HG02840 (cell line): ENCODE measurements around the gene ABTB1.
"Not testable (repeated sequence)": the region's sequence is repeated elsewhere in the genome, so short reads cannot be mapped to it uniquely, and the experiment has no call there.

Experiments
- ATAC-seq: cut with Tn5 transposase; IDR thresholded peaks from one replicate; pipeline ENCODE4 v1.9.1; 2021; ENCODE audit warnings: mild to moderate bottlenecking, moderate library complexity, moderate number of reproducible peaks; ENCODE audit not compliant: unreplicated experiment, low FRiP score

The ABTB1 gene

GRCh38 chr3:127699416-127700300 is 26.9 kb downstream of the ABTB1 start:
- no peak for ATAC-seq

- no peak for ATAC-seq
Observed at GRCh38 chr3:127700406-127700805, 27.7 kb downstream of the ABTB1 start.

DNA sequence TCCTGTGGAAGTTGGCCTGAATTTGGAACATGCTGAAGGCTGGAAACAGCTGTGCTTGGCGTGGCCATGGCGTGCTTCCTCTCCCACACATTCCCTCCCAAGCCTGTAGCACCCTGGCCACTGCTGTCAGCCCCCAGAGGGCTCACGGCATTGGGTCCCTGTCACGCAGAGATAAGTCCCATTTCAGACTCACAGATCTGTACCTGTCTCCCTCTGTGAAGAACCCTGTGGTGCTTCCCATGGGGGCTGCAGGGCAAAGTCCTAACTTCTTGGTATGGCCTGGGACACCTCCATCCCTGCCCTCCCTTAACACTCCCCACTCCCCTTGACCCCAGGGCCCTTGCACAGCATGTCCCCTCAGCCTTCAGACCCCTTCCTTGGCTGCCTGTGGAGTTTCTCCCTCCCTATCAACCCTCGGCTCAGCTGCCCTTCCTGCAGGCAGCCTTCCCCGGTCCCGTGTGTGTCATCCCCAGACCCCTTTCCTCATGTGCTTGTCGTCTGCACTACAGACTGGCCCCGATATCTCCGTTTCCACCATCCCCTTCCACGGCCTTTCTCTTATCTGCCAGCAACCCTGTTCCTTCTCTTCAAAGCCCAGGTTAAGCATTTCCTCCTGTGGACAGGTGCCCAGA is 28.6 kb downstream of the ABTB1 start:
- no peak for ATAC-seq

GRCh38 chr3:127702151-127702578 is 29.4 kb downstream of the ABTB1 start:
- no peak for ATAC-seq

DNA sequence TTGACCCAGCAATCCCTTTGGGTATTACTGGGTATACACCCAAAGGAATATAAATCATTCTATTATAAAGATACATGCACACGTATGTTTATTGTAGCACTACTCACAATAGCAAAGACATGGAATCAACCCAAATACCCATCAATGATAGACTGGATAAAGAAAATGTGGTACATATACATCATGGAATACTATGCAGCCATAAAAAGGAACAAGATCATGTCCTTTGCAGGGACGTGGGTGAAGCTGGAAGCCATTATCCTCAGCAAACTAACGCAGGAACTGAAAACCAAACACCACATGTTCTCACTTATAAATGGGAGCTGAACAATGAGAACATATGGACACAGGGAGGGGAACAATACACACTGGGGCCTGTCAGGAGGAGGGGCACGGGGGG is 32.1 kb downstream of the ABTB1 start:
- not testable (repeated sequence) for ATAC-seq

- no peak for ATAC-seq
Observed at GRCh38 chr3:127706312-127706711, 33.6 kb downstream of the ABTB1 start.

GRCh38 chr3:127706785-127707351 is 34.1 kb downstream of the ABTB1 start:
- ATAC-seq = no peak

DNA sequence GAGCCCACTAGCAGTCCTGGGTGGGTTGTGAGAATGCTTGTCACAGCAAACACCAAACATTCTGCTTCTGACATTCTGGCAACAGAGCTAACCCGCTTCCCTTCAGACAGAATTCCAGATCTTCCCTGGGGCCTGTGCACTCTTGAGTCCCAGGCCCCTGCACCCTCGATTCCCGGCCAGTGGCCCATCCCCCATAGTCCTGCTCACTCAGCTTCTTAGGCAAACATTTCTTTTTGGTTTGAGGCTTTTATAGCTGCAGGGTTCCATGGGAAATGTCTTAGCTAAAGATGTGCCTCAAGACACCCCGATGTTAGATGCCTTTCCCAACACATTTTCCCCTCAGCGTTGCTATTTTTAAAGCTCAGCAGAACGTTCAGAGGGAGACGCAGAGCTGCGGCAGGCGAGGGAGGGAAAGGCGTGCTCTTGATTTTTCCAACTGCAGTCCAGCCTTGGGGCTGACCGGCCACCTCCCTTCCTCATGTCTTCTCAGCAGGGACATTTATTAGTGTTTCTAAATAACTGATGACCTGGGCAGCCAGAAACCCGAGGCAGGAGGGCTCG is 35.2 kb downstream of the ABTB1 start:
- ATAC-seq = no peak

DNA sequence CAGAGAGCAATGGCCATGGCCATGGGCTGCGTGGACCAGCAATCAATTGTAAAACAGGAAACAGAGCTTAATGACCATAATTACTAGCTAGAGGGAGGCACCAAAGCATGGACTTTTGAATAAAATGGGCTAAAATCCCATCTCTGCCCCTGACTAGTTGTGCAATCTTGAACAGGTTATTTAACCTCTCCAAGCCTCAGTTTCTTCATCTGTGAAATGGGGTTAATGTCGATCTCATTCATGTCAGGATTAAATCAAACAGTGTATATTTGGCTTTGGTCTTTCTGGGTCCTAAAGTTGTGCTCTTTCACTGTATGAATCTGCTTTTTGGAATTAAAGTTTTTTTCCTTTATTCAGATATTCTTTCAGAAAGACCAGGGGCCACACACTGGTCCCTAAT is 36.1 kb downstream of the ABTB1 start:
- no peak for ATAC-seq

GRCh38 chr3:127709320-127710060 is 36.7 kb downstream of the ABTB1 start:
- ATAC-seq = no peak

GRCh38 chr3:127710155-127710941 is 37.6 kb downstream of the ABTB1 start:
- ATAC-seq = no peak

GRCh38 chr3:127711021-127711695 is 38.4 kb downstream of the ABTB1 start:
- no peak for ATAC-seq

DNA sequence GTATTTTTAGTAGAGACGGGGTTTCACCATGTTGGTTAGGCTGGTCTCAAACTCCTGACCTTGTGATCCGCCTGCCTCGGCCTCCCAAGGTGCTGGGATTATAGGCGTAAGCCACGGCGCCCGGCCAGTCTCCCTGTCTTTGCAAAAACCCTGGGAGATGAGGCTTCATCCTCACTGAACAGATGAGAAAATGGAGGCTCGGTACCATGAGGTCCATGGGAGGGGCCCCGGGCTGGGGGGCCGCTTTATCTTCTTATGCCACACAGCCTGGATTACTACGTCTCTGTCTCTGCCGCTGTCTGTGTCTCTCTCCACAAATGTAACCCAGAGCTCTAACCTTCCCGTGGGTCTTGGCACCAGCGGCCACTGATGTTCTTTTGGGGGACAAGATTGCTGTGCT is 39.1 kb downstream of the ABTB1 start:
- no peak for ATAC-seq

GRCh38 chr3:127712461-127712860 is 39.7 kb downstream of the ABTB1 start:
- no peak for ATAC-seq

DNA sequence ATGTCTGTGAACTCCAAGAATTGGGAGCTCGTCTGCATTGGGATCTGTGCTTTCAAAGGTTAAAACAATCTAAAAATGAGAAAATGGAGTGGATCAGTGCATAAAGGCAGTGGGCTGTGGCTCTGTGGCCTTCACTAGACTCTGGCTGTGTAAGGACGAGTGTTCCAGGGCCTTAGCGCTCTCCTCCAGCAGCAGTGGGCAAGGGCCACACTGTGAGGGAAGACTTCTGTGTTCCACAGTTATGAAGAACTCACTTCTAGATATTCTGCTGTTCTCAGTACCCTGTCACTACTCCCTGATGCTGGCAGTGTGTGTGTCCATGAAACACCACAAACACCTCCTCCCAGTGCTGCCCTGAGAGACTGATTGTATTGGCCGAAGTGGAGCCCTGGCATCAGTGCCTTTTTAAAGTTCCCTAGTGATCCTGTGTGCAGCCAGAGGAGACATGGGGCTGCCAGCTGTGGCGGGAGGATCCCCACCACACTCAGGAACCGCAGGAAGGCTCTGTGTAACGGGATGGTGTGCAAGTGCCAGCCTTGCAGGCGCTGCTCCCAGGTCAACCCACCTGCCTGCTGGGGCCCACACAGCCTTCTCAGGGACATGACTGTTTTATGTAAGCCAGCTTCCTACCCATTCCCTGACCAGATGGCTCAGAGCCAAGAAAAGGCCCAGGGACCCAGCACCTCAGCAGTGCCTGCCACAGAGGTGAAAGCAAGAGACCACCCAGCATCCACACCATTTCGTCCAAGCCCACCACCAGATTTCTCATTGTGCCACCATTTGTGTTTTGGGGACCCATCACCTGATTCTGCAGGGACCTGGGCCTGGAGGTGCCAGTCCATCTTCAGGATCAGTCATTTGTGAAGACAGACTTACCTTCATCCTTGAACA is 40.4 kb downstream of the ABTB1 start:
- ATAC-seq = no peak

DNA sequence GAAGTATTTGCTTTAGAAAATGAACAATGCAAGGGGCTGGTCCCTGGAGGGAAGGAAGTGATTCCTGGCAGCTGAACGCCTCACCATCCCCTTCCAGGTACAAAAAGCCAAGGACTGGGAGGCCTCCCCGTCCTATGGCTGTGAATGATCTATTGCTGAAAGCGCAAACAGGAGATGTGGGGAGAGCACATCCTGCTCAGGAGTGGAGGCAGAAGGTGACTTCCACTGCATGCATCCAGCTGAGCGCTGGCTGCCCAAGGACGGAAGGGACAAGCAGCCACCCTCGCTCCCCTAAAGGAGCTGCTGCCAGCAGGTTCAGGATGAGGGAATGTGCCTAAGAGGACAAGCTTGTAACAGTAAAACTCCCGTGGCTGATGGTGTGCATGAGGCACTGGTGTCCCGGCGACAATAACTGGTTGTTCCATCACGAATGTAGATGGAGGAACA is 41.4 kb downstream of the ABTB1 start:
- no peak for ATAC-seq

- ATAC-seq = no peak
Observed at GRCh38 chr3:127714866-127715265, 42.1 kb downstream of the ABTB1 start.

GRCh38 chr3:127715532-127715931 is 42.8 kb downstream of the ABTB1 start:
- no peak for ATAC-seq
